ENCODE results near the gene DNAJB13.
"Not testable (repeated sequence)": the region's sequence is repeated elsewhere in the genome, so short reads cannot be mapped to it uniquely, and the experiment has no call there.

Gene DNAJB13

GRCh38 chr11:73978576-73979086, 27.8 kb downstream of the DNAJB13 start:
- FAIRE-seq: no peak

- no peak for FAIRE-seq
Measured at GRCh38 chr11:73980001-73980961, 29.5 kb downstream of the DNAJB13 start.

GRCh38 chr11:73981051-73981805, 30.4 kb downstream of the DNAJB13 start:
- no peak for FAIRE-seq

GRCh38 chr11:73982595-73982989, 31.8 kb downstream of the DNAJB13 start, which contains the start of gene UCP2:
Gene UCP2, minus strand, starts transcription at chr11:73982843. Its CDS starts 4,465 bp downstream, at chr11:73978378.
- FAIRE-seq: no peak

- no peak for FAIRE-seq
Measured at GRCh38 chr11:73982990-73983740, 32.3 kb downstream of the DNAJB13 start.

GRCh38 chr11:73983741-73984538, 33.1 kb downstream of the DNAJB13 start:
- no peak for FAIRE-seq

- not testable (repeated sequence) for FAIRE-seq
Measured at GRCh38 chr11:73985661-73986060, 34.8 kb downstream of the DNAJB13 start.

GRCh38 chr11:73988227-73988626, 37.4 kb downstream of the DNAJB13 start:
- no peak for FAIRE-seq

GRCh38 chr11:73989156-73989555, 38.3 kb downstream of the DNAJB13 start:
- FAIRE-seq: no peak

- no peak for FAIRE-seq
Measured at GRCh38 chr11:73990730-73991129, 39.9 kb downstream of the DNAJB13 start.

GRCh38 chr11:73991471-73992006, 40.7 kb downstream of the DNAJB13 start:
- no peak for FAIRE-seq

- FAIRE-seq: no peak
Measured at GRCh38 chr11:73995247-73995646, 44.4 kb downstream of the DNAJB13 start.

- no peak for FAIRE-seq
Measured at GRCh38 chr11:73995731-73996130, 44.9 kb downstream of the DNAJB13 start.

- FAIRE-seq: no peak
Measured at GRCh38 chr11:73996161-73996747, 45.4 kb downstream of the DNAJB13 start.

GRCh38 chr11:73997120-73997770, 46.4 kb downstream of the DNAJB13 start:
- no peak for FAIRE-seq

- no peak for FAIRE-seq
Measured at GRCh38 chr11:73998846-73999575, 48.2 kb downstream of the DNAJB13 start.

GRCh38 chr11:73999581-74000306, 48.9 kb downstream of the DNAJB13 start:
- no peak for FAIRE-seq

GRCh38 chr11:74000307-74001133, 49.7 kb downstream of the DNAJB13 start:
- no peak for FAIRE-seq
